Stimulated activated CD8-positive, alpha-beta memory T cell treated with anti-CD3 and anti-CD28 coated beads, Interleukin-15, amount 100 ng/mL, for 48 hours (primary cell): ENCODE results near the gene LRGUK.

Experiments used
- DNase-seq, 2 donors: peaks; one replicate each; pipeline ENCODE4 v3.0.0-alpha.2; 2020; ENCODE audit warnings: low read depth in 2 of 2

LRGUK gene

DNA sequence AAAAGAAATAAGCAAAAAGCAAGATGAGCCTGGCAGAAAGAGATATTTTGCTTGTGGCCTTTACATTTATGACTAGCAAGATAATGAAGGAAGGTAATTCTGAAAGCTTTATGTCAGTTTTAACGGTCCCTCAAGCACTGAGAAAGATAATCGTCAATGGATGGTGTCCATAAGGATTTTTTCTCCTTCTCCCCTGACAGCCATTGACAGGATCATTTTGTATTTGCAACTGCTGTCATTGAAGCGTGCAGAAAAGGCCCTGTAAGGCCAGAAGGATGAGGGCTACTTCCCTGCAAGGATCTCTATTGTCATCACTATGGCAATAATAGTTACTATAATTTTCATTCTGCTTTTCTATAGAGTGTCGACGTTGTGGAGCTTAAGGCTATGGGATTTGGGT lies 994 bp upstream of the LRGUK start:
- no peak for DNase-seq

DNA sequence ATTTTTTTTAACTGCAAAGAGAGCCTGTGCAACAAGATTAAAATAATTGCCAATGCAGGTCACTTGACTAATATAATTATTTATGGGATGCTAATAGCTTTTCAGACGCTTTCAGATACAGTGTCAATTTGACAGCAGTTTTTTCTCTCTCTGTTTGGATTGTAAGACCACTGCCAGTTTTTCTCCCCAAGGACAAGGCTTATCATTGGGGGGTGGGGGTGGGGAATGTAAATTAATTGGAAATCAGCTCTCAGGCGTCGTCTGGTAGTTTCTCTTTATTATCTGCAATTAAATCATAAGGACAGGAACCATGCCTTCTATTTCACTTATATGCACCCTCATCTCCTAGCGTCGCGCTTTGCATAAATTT lies 559 bp upstream of the LRGUK start:
- no peak for DNase-seq

DNA sequence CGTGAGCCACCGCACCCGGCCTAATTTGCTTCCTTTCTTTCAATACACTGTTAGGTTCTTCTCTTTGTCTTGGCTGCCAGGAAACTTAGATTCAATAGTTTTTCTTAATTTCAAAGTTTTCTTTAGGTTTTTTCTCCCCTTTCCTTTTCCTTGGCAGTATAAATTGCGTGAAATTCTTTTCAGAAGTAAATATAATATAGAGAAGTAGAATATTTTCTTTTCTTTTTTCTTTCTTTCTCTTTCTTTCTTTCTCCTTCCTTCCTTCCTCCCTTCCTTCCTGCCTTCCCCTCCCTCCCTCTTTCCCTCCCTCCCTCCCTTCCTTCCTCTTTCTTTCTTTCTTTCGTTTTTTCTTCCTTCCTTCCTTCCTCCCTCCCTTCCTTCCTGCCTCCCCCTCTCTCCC lies 1.7 kb downstream of the LRGUK start:
- no peak for DNase-seq

DNA sequence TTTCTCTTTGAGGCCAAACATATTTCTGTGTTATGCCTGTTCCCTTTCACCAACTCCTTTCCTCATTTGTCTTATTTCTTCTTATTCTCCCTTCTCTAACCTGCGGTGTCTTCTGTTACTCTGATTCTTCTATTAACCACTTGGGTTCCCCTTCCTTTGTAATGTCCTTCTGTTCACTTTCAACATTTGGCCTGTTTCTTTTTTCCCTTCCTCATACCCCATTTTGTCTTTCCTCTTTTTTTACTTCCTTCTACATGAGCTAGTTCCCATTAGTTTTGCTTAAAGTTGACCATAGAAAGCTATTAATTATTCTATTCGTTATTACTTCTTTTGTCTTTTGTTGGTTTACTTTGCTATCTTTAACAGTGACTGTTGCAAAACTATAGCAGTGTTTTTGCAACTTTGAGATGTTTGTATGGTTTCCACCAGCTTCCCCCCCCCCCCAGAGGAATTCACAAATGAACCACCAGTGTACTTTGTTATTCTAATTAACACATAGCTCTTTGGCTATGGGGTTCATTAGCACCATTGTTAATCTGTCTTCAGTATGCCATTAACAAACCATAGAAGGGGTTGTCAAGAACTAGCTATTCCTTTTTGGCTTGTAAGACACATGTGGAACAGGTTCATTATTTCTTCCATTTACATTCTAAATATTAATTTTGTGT lies 2.9 kb downstream of the LRGUK start:
- DNase-seq = no peak

DNA sequence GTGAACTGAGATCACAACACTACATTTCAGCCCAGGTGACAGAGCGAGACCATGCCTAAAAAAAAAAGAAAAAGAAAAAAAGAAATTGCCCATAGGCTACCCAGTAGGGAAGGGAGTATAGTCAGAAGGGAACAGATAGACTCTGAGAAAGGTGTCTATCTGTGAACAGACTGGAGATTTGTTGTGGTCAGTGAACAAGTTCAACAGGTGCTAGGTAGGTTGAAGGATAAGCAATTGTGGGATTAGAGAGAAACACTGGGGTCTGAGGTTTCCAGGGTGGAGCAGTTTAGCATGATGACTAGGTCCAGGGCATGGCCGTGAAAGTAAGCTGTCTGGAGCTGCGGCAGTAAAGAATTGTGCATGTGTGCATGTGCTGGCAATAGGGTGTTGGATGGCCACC lies 6.9 kb downstream of the LRGUK start:
- no peak for DNase-seq

DNA sequence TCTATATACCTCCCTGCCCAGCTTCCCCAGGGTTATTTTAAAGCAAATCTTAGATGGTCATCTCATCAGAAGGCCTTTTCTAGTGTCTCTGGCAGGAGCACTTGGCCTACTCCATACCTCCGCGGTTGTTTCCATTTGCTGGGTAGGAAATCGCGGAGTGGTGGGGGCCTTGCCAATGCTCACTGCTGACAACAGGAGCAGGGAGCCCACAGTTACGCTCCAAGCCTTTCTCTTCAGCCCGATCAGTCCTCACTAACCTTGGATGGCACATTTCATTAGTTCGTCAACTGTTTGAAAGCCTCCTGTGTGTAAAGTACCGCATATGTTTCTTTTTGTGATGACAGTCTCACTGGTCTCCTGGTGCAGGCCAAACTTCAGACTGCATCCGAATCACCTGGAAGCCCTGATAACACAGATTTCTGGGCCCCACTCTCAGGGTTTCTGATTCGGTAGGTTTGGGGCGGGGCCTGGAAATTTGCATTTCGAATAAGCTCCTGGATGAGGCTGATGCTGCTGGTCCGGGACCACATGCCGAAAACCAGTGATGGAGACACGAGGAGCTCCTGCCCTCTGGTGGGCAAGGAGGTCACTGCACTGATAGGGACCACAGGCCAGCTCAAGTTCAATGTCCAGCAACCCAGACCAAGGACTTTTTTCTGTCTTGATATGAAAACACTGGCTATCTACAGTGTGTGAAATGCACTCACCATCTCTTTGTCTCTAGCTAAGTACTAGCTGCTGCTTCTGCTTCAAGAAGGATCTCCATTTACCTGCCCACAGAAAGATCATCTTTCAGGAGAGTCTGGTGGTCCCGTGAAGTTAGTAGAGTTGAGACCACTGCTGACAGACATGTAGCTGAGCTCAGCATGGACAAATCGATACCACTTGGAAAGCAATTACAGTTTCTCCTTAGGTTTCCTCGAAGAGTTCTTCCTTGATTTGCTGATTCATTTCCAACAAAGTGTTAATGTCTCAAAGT lies 14.0 kb downstream of the LRGUK start:
- peak; percentile 21 to 26 for DNase-seq

DNA sequence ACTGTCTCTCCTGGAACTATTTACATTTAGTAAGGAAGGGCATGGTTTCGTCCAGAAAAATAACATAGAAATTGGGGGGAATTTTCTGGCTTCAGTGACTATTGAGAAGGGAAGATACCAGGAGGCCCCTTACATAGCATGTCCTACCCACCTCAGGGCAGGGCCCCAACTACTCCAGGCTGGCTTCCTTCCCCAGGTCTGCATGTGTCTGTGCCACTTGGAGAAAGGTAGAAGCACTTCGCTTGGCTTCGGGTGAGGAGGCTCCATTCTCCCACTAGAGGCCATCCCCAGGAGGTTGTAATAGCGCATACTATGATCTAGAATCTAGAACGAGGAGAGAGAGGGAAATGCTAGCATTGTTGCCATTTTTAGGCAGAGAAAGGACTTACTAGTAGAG lies 14.7 kb downstream of the LRGUK start:
- no peak for DNase-seq

DNA sequence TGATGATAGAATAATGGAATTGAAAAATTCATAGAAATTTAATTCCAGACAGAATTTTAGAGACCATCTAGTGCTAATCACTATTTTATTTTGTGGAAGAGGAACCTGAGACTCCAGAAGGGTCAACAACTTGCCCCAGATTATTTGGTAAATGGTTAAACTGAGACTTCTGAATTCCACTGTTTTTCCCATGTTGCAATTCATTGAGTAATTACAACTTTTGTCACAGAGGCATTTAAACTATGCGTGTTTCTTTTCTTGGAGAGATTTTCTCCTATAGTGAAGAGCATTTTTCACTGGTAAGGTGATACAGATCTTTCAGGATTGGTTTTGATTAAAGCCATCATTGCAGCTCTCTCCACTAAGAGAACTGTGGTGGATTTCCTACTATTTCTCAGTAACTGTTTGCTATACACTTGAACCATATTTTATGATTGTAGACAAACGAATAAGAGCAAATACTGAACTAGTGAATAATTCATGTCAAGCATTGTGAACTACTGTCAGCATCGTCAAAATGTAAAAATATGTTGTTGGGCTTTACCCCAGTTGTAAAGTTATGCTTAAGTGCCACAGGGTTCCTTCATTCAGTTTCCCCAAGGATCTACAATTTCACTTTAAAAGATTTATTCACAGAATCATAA lies 26.5 kb downstream of the LRGUK start:
- DNase-seq = no peak

DNA sequence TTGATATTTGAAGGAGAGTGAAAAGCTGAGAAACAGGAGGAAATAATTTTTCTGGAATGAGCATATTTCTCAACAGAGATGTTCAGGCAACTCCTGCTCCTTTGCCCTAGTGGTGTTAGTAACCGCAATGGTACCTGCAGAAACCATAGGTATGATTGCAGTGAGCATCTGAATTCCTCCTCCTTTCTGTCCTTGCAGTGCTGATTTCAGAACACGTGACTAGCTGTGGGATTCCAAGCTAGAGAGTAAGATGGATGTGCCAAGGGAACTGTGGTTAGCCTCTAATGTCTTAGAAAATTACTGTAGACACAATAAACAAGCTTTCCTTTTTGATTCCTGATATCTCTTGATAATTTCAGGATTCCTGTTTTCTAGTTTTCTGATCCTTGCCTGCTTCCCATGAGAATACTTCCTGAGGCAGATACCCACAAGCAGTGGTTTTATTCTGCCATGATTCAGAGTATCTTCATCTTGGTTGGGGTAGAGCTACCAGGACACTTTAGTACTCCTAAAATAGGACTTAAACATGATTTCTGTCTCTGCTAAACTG lies 27.5 kb downstream of the LRGUK start:
- DNase-seq = no peak

DNA sequence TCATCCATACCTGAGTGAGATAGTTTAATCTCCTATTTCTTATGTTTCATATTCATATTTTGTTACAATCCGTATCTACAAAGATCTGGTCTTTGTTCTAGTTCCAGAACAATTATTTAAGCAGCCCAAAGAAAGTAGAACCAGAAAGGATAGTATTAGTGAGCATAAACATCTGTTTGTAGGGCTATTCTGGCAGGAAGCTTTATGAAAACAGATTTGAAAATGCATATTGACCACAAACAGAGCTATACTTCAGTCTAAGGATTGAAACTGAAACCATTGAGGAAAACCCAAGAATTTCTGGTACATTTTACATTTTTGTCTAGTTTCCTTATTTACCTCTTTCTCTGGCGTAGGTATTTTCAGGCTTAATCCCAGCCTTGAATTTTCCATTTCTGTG lies 28.1 kb downstream of the LRGUK start:
- DNase-seq = no peak

DNA sequence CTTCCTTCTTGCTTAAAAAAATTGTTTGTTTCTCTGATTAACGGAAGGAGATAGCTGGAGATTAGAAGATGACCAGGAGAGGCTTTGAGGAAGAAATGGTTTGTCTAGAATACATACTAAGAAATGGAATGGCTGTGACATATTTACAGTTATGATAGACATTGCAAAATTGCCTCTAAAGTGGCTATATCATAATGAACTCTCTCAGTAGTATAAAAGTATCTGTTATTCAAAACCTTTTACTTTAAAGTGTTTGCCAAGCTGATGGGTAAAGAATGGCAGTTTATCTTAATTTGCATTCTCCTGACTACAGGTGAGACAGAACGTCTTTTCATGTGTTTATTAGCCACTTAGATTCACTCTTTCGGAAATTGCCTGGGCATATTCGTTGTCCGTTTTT lies 28.7 kb downstream of the LRGUK start:
- DNase-seq = no peak

DNA sequence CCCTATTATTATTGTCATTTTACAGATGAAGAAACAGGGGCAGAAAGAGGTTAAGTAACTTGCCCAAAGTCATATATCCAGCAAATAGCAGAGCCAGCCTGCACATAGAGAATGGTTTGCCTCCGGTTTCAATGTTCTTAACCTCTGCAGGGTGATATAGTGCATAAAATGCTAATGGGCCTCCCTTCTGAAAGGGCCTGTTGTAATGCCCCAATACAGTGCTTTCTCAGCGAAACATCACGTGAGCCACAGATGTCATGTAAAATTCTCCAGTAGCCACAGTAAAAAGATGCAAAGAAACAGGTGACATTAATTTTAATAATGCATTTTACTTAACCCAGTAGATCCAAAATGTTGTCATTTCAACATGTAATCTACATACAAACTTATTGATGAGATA lies 38.1 kb downstream of the LRGUK start:
- no peak for DNase-seq

DNA sequence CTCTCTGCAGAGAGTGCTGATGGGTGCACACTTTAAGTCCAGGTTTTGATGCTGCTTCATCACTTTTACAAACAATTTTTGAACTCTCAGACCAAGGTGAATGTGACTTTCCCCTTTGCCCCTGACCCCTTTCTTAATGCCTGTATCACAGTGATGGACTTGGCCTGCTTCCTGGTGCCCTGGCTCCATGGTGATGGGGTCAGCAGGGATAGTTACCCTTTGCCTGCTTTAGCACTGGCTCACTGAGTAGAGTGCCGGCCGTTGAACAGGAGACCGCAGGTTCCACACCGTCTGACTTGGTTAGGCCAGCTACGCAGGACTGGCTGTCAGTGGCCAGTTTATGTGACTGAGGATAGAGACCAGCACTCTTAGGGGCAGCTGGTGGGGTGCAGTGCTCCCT lies 40.1 kb downstream of the LRGUK start:
- DNase-seq = no peak

DNA sequence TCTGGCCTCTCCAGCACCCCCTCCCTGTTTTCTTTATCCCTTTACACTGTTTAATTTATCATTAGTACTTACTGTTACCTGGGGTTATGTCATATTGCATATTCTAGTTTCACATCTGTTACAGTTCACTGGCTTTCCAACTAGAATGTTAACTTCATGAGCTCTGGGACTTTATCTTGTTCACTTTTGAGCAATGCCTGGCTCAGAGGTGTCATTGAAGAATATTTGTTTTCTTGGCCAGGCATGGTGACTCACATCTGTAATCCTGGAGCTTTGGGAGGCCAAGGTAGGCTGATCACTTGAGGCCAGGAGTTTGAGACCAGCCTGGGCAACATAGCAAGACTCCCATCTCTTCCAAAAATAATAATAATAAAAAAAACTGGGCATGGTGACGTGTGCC lies 40.7 kb downstream of the LRGUK start:
- DNase-seq = no peak

DNA sequence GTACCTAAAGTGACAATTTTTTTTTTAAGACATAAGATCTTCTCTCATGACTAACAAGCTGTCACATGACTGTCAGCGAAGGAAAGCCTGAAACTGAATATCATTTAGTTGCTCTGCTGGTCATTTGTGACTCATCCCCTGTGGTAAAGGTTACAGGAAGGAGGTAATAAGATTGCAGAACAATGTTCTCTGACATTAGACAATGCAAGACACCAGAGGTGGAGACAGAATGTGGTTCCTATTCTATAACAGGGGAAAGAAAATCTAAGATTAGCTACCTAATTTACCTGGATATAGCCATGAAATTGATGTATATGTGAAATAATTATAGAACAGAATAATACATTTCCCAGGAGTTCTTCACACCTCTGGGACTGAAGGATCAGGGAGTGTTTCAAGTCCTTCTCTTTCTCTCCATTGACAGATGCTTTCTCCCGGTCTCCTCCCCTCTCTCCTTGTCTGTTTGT lies 47.7 kb downstream of the LRGUK start:
- DNase-seq = no peak

DNA sequence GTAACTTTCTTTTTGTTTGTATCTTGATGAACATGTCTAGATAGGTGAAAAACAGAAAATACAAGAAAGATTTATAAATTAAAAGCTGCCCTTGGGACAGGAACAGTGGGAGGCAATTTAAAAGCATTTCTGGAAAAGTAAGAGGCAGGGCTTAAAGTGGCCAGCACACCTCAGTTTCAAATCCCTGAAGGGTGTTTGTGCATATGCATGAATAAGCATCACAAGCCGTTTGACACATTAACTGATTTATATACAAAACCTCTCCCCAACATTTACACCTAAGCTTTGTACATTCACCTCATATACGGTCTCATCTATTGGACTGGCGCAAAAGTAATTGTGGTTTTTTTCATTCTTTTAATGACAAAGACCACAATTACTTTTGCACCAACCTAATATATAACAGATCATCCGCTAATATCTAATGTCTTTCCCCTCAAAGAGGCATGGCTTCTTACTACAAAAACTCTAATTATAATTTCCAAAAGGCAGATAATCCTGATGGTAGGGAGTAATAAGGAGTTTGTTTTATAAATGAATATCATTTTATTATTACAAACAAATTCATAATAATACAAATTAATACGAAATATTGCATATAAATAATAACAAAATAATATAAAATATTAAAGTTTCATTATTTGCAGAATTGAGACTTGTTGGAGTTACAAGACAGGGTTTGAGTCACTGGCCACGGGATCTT lies 48.3 kb downstream of the LRGUK start:
- DNase-seq = no peak

DNA sequence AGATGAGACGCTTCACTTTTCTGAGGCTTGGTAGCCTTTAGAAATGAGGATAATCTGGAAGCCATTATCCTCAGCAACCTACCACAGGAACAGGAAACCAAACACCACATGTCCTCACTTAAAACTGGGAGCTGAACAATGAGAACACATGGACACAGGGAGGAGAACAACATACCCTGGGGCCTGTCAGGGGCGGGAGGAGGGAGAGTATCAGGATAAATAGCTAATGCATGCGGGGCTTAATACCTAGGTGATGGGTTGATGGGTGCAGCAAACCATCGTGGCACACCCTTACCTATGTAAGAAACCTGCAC lies 48.9 kb downstream of the LRGUK start:
- no peak for DNase-seq

DNA sequence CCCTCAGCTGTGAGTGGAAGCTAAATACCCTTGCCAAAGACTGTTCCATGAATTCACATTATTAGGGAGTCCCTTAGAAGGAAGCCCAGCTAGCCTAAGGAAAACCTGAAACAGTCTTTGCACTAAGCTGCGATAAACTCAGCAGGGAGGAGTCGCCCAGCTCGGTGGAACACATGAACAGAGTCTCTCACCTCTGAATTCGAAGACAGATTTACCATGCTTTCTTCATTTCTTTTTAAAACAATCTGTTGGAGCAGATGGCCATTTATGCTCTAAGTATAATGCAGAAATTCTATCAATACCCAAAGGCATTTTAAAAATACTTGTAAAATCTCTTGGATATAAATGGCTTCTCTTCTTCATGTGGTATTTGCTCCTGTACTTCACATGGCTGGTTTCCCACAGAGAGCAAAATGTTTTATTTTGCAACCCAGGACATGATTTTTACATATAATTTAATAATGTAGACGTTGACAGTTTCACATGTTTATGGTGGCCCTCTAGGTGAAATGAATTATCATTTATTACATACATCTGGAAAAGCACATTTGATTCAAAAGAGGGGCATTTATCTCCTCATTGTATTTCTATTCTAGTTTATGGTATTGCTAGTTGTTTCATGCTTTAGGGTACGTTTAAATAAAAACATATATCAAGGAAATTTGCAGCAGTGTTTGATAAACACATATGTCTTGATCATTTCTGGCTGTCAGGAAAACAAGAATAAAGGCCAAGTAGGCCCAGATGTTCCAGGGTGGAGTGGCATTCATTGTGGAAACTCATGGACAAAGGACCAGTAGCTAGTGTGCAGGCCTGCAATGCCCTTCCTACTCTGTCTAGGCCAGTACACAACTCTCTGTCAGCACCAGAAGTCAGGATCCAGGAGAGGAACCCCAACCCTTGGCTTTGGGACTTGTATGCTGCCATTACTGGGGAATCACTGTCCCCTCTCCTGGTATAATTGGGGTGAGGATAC lies 52.2 kb downstream of the LRGUK start:
- no peak for DNase-seq

DNA sequence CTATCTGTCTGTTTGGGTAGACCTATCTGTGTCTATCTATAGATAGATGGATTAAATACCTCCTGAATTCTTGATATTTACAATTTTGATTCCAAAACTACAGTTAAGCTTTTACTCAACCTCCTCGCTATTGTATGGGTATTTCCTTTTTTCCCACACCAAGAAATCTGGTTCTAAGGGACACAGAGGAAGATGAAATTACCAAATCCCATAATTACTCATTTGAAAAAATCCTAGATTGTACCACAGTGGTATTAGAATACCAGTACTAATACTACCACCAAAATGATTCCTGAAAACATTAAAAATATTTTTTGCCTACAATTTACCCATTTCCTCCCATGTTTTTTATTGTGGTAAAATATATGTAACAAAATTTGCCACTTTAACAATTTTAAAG lies 53.2 kb downstream of the LRGUK start:
- DNase-seq = no peak

DNA sequence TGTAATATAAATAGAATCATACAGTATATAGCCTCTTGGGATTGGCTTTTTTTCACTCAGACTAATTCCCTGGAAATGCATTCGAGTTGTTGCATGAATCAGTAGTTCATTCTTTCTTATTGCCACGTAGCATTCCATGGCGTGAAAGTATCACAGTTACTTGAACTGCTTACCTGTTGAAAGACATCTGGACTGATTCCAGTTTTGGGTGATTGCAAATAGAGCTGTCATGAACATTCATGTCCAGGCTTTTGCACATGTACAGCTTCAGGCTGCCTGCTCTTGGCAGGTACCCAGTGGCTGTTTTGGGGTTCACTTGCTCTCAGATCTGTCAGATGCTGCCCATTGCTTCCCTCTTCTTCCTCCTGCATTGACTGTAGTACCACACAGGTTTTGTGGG lies 54.9 kb downstream of the LRGUK start:
- DNase-seq = no peak

DNA sequence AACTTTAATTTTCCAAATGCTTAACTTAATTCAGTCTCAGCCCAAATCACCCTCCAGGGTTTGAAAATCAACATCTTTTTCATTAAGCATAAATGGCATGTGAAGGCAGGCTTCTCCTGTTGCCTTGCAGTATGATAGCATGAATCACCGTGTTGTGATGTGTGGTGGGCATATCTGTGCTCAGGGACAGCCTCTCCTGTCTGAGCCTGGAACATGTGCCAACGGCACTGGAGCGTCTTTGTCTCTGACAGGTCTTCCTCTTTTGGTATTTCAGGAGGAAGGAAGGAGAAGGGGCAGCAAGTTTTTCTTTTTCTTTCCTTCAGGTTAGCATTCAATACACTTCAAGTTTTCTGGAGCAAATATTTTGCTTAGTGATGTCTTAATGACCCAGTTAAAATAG lies 57.6 kb downstream of the LRGUK start:
- DNase-seq = no peak
